ENCODE data around the gene IBA57.
"Not testable (repeated sequence)": the region's sequence is repeated elsewhere in the genome, so short reads cannot be mapped to it uniquely, and the experiment has no call there.

IBA57 gene

GRCh38 chr1:228225165-228225710 is 59.6 kb downstream of the IBA57 start:
- Histone ChIP-seq H3K4me1 (ENCODE audit: low read depth, poor library complexity, severe bottlenecking) (no peaks in the 10 kb centered on the region), H3K4me3 (IDR thresholded peaks at IDR 0.05; ENCODE audit: insufficient read depth, low read depth, low read length) (no peak overlapping the region), H3K4me2 (no peak overlapping the region), H2AFZ (ENCODE audit: low read depth) (no peak overlapping the region), H3K79me2 (ENCODE audit: insufficient read depth, low read depth) (no peaks in the 10 kb centered on the region), H4K20me1 (ENCODE audit: insufficient read depth) (no peaks in the 10 kb centered on the region), H3K27me3 (ENCODE audit: insufficient read depth, low read depth) (no peaks in the 10 kb centered on the region), H3K36me3 (ENCODE audit: insufficient read depth) (no peaks in the 10 kb centered on the region), H3K27ac (no peak overlapping the region), H3K9ac (no peak overlapping the region)
- TF ChIP-seq CTCF (conservative IDR thresholded peaks at IDR 0.05; ENCODE audit: low read depth, low read length): no peak

- Histone ChIP-seq H3K36me3 (ENCODE audit: insufficient read depth) (no peaks in the 10 kb centered on the region), H3K4me2 (no peak overlapping the region), H3K4me1 (ENCODE audit: low read depth, poor library complexity, severe bottlenecking) (no peaks in the 10 kb centered on the region), H4K20me1 (ENCODE audit: insufficient read depth) (no peaks in the 10 kb centered on the region), H3K27ac (no peak overlapping the region), H3K79me2 (ENCODE audit: insufficient read depth, low read depth) (no peaks in the 10 kb centered on the region), H2AFZ (ENCODE audit: low read depth) (no peak overlapping the region), H3K4me3 (IDR thresholded peaks at IDR 0.05; ENCODE audit: insufficient read depth, low read depth, low read length) (no peak overlapping the region), H3K27me3 (ENCODE audit: insufficient read depth, low read depth) (no peaks in the 10 kb centered on the region), H3K9ac (no peak overlapping the region)
- TF ChIP-seq CTCF (conservative IDR thresholded peaks at IDR 0.05; ENCODE audit: low read depth, low read length): no peak
These were observed 60.1 kb downstream of the IBA57 start for GRCh38 chr1:228225740-228226139.

GRCh38 chr1:228226141-228226874 is 60.7 kb downstream of the IBA57 start:
- no peaks in the 10 kb centered on the region for H3K36me3 ChIP-seq (ENCODE audit: insufficient read depth)
- H2AFZ ChIP-seq (ENCODE audit: low read depth): no peak overlapping the region
- no peak for TF ChIP-seq CTCF (conservative IDR thresholded peaks at IDR 0.05; ENCODE audit: low read depth, low read length)
- no peaks in the 10 kb centered on the region for H4K20me1 ChIP-seq (ENCODE audit: insufficient read depth)
- no peaks in the 10 kb centered on the region for H3K27me3 ChIP-seq (ENCODE audit: insufficient read depth, low read depth)
- no peak overlapping the region for H3K4me3 ChIP-seq (IDR thresholded peaks at IDR 0.05; ENCODE audit: insufficient read depth, low read depth, low read length)
- no peak overlapping the region for H3K4me2 ChIP-seq
- no peak overlapping the region for H3K27ac ChIP-seq
- H3K79me2 ChIP-seq (ENCODE audit: insufficient read depth, low read depth): no peaks in the 10 kb centered on the region
- H3K4me1 ChIP-seq (ENCODE audit: low read depth, poor library complexity, severe bottlenecking): no peaks in the 10 kb centered on the region
- H3K9ac ChIP-seq: no peak overlapping the region

- Histone ChIP-seq H3K79me2 (ENCODE audit: insufficient read depth, low read depth) (no peaks in the 10 kb centered on the region), H3K4me3 (IDR thresholded peaks at IDR 0.05; ENCODE audit: insufficient read depth, low read depth, low read length) (no peak overlapping the region), H3K27ac (no peak overlapping the region), H3K36me3 (ENCODE audit: insufficient read depth) (no peaks in the 10 kb centered on the region), H2AFZ (ENCODE audit: low read depth) (no peak overlapping the region), H3K4me2 (no peak overlapping the region), H3K9ac (no peak overlapping the region), H3K4me1 (ENCODE audit: low read depth, poor library complexity, severe bottlenecking) (no peaks in the 10 kb centered on the region), H4K20me1 (ENCODE audit: insufficient read depth) (no peaks in the 10 kb centered on the region), H3K27me3 (ENCODE audit: insufficient read depth, low read depth) (no peaks in the 10 kb centered on the region)
- TF ChIP-seq CTCF (conservative IDR thresholded peaks at IDR 0.05; ENCODE audit: low read depth, low read length): no peak
These were observed 61.6 kb downstream of the IBA57 start for GRCh38 chr1:228226956-228227791.

GRCh38 chr1:228228147-228228546 is 62.5 kb downstream of the IBA57 start:
- not testable (repeated sequence) for H3K27me3 ChIP-seq (ENCODE audit: insufficient read depth, low read depth); H3K4me1 ChIP-seq (ENCODE audit: low read depth, poor library complexity, severe bottlenecking); H3K36me3 ChIP-seq (ENCODE audit: insufficient read depth); H4K20me1 ChIP-seq (ENCODE audit: insufficient read depth); H2AFZ ChIP-seq (ENCODE audit: low read depth); H3K4me3 ChIP-seq (IDR thresholded peaks at IDR 0.05; ENCODE audit: insufficient read depth, low read depth, low read length); H3K79me2 ChIP-seq (ENCODE audit: insufficient read depth, low read depth); H3K9ac ChIP-seq; H3K27ac ChIP-seq; H3K4me2 ChIP-seq
